Fibroblast of lung (primary cell): ENCODE measurements around the gene EPHB4. TPM values are rescaled to one million over a fixed set of nuclear protein-coding genes. Genes with fewer than 3 reads are reported as not detected.
A peak's percentile ranks its signal among the peaks of the same experiment; 100 is the strongest.

Experiments used
- DNase-seq, 2 donors: peaks; one replicate each; pipeline versions ENCODE4 v3.0.0 to v3.0.0-alpha.2; 2010; ENCODE audit warnings: low read depth in 2 of 2
- H2AFZ ChIP-seq: 2 replicates; pipeline ENCODE4 v1.5.1; 2012; ENCODE audit warnings: low read length, control low read depth, inconsistent platforms
- H3K27ac ChIP-seq: 2 replicates; pipeline ENCODE4 v1.5.1; 2011; ENCODE audit warnings: low read length, control low read depth; ENCODE audit not compliant: insufficient read depth
- H3K27me3 ChIP-seq: 2 replicates; pipeline ENCODE4 v1.5.1; 2011; ENCODE audit warnings: mild to moderate bottlenecking, low read length; ENCODE audit not compliant: control insufficient read depth, insufficient read depth
- H3K36me3 ChIP-seq: 2 replicates; pipeline ENCODE4 v1.5.1; 2011; ENCODE audit warnings: low read length; ENCODE audit not compliant: control insufficient read depth, insufficient read depth
- H3K4me1 ChIP-seq: 2 replicates; pipeline ENCODE4 v1.5.1; 2011; ENCODE audit warnings: low read length; ENCODE audit not compliant: control insufficient read depth, insufficient read depth; ENCODE audit errors: extremely low read depth
- H3K4me2 ChIP-seq: 2 replicates; pipeline ENCODE4 v1.5.1; 2011; ENCODE audit warnings: low read length, control low read depth; ENCODE audit not compliant: insufficient read depth; ENCODE audit errors: extremely low read depth
- H3K4me3 ChIP-seq, 4 experiments: fragments of 200-600 bp in 1 of 4; sonication (generic) in 1 of 4; replicated peaks in 1 of 4; 2 replicates each; pipeline ENCODE4 v1.5.1; 2011 to 2016; ENCODE audit warnings: low read length in 4 of 4, low read depth in 3 of 4, mild to moderate bottlenecking in 3 of 4, control low read depth in 2 of 4, inconsistent platforms in 1 of 4, mixed read lengths in 1 of 4; ENCODE audit not compliant: insufficient read depth in 1 of 4; ENCODE audit errors: control extremely low read depth in 1 of 4
- H3K79me2 ChIP-seq: 2 replicates; pipeline ENCODE4 v1.5.1; 2012; ENCODE audit warnings: mild to moderate bottlenecking, low read length, inconsistent platforms; ENCODE audit not compliant: control insufficient read depth, insufficient read depth
- H3K9ac ChIP-seq: 2 replicates; pipeline ENCODE4 v1.5.1; 2011; ENCODE audit warnings: mild to moderate bottlenecking, low read length, control low read depth; ENCODE audit not compliant: insufficient read depth
- H3K9me3 ChIP-seq: 2 replicates; pipeline ENCODE4 v1.5.1; 2012; ENCODE audit warnings: low read depth, low read length; ENCODE audit not compliant: control insufficient read depth, insufficient read depth
- H4K20me1 ChIP-seq: 2 replicates; pipeline ENCODE4 v1.5.1; 2011; ENCODE audit warnings: low read length; ENCODE audit not compliant: control insufficient read depth, insufficient read depth; ENCODE audit errors: extremely low read depth
- CTCF ChIP-seq, 2 donors: IDR thresholded peaks in 1 of 2; conservative IDR thresholded peaks in 1 of 2; 1 replicate in 1 of 2; 2 replicates in 1 of 2; pipeline ENCODE4 v1.5.1; 2011 to 2012; ENCODE audit warnings: low read length in 2 of 2, control low read depth in 1 of 2, inconsistent platforms in 1 of 2, low read depth in 1 of 2, mild to moderate bottlenecking in 1 of 2
- EZH2 ChIP-seq: IDR thresholded peaks from 2 replicates; pipeline ENCODE4 v1.5.1; 2012; ENCODE audit warnings: low read length, control low read depth, mild to moderate bottlenecking; ENCODE audit errors: missing control alignments
- polyA plus RNA-seq, 2 donors: library from polyadenylated mRNA; depleted of rRNA in 1 of 2; stranded (reverse) in 1 of 2; unstranded in 1 of 2; fragments of >200 nt; gene quantifications; 2 replicates each; pipeline ENCODE4 v1.2.1, GENCODE V29; 2011 to 2012; ENCODE audit warnings: missing spikeins in 1 of 2
- total RNA-seq: library from RNA; depleted of rRNA; stranded (reverse); fragments of >200 nt; gene quantifications from 2 replicates; pipeline ENCODE4 v1.2.1, GENCODE V29; 2014

The EPHB4 gene
- total and polyA plus RNA-seq, 2 donors (not counting 1 experiment from before 2014, with no cell fraction given), result 28.5 to 98.8 TPM

DNA sequence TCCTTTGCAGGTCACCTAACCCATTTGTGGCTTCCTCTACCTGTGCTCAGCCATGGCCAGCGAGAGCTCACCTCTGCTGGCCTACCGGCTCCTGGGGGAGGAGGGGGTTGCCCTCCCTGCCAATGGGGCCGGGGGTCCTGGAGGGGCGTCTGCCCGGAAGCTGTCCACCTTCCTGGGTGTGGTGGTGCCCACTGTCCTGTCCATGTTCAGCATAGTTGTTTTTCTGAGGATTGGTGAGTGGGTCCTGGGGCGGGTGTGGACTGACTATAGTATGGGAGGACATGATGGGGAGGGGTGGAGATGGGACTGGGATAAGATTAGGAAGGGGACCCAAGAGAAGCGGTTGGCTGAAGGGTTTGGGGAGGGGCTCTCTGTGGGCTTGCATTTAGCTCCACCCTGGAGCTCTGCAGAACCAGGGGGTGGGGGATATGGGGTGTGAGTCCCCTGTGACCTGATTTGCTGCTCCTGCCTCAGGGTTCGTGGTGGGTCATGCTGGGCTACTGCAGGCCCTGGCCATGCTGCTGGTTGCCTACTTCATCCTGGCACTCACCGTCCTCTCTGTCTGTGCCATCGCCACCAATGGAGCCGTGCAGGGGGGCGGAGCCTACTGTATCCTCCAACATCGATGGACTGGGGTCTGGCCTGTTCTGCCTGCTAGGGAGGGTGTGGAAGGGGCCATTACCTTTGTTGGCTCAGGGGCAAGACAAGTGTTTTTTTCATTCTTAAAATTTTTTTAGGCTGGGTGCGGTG, 27.0 kb upstream of the EPHB4 start:
- H4K20me1 ChIP-seq, result no peaks in the 10 kb centered on the region
- TF ChIP-seq CTCF (conservative IDR thresholded peaks at IDR 0.05 in 1 of 2, IDR thresholded peaks at IDR 0.05 in 1 of 2; ENCODE audit: low read depth in 1 of 2, low read length in 2 of 2) (no peak), EZH2 (no peak)
- no peak overlapping the region for H3K4me3 ChIP-seq
- H3K4me2 ChIP-seq, result no peak overlapping the region
- DNase-seq, result no peak
- H3K36me3 ChIP-seq, result peaks cover 5% of the 10 kb centered on the region
- H3K4me1 ChIP-seq, result peaks cover 4% of the 10 kb centered on the region
- H3K9ac ChIP-seq, result no peak overlapping the region
- peaks cover 2% of the 10 kb centered on the region for H3K79me2 ChIP-seq
- no peak overlapping the region for H2AFZ ChIP-seq
- no peaks in the 10 kb centered on the region for H3K27me3 ChIP-seq
- H3K27ac ChIP-seq, result no peak overlapping the region
- no peaks in the 10 kb centered on the region for H3K9me3 ChIP-seq

GRCh38 chr7:100852048-100852872, 24.9 kb upstream of the EPHB4 start, which contains the start of gene SLC12A9:
Gene SLC12A9, plus strand, starts transcription at chr7:100852713. Its CDS starts 1,485 bp downstream, at chr7:100854198.
- TF ChIP-seq EZH2 (no peak), CTCF (conservative IDR thresholded peaks at IDR 0.05 in 1 of 2, IDR thresholded peaks at IDR 0.05 in 1 of 2; ENCODE audit: low read depth in 1 of 2, low read length in 2 of 2) (peak; percentile 83 to 91)
- Histone ChIP-seq H3K36me3 (peaks cover 5% of the 10 kb centered on the region), H3K9ac (peak within 1 kb of the TSS; percentile 46), H3K4me1 (peaks cover 4% of the 10 kb centered on the region), H4K20me1 (no peaks in the 10 kb centered on the region), H3K27me3 (no peaks in the 10 kb centered on the region), H3K79me2 (peaks cover 2% of the 10 kb centered on the region), H3K4me3 (peak within 1 kb of the TSS; percentile 49 to 83 (median 54)), H3K9me3 (no peaks in the 10 kb centered on the region), H3K27ac (no peak within 1 kb of the TSS), H3K4me2 (peak within 1 kb of the TSS; percentile 92), H2AFZ (peak within 1 kb of the TSS; percentile 78)
- DNase-seq, result peak; percentile 86 to 88

DNA sequence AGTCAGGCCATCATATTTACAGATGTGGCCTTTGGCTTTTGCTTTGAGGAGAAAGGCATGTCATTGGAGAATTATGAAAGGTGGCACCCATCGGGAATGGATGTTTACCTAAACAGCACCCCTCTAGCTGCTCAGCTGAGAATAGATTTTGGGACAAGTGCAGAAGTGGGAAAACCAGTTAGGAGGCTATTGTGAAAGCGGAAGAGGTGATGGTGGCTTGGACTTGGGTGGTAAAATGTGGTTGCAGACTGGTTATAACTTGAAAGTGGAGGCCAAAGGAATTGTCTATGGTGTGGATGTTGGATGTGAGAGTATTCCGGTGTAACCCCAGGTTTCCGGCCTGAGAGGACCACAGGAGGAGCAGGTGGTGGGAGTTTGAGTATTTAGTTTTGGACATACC, 20.0 kb upstream of the EPHB4 start:
- Histone ChIP-seq H3K4me2 (no peak overlapping the region), H3K27me3 (no peaks in the 10 kb centered on the region), H3K9me3 (no peaks in the 10 kb centered on the region), H3K36me3 (no peaks in the 10 kb centered on the region), H3K79me2 (no peaks in the 10 kb centered on the region), H3K4me3 (no peak overlapping the region), H3K27ac (no peak overlapping the region), H4K20me1 (no peaks in the 10 kb centered on the region), H3K4me1 (peaks cover 4% of the 10 kb centered on the region), H2AFZ (no peak overlapping the region), H3K9ac (no peak overlapping the region)
- TF ChIP-seq EZH2 (no peak), CTCF (conservative IDR thresholded peaks at IDR 0.05 in 1 of 2, IDR thresholded peaks at IDR 0.05 in 1 of 2; ENCODE audit: low read depth in 1 of 2, low read length in 2 of 2) (no peak)
- no peak for DNase-seq
